ENCODE data around the gene ZNF550. TPM values are rescaled to one million over a fixed set of nuclear protein-coding genes. Genes with fewer than 3 reads are reported as not detected.

ZNF550 gene
- total and polyA plus RNA-seq, 2 donors (not counting 1 experiment from before 2014, with no cell fraction given): 18.0 to 31.1 TPM

DNA sequence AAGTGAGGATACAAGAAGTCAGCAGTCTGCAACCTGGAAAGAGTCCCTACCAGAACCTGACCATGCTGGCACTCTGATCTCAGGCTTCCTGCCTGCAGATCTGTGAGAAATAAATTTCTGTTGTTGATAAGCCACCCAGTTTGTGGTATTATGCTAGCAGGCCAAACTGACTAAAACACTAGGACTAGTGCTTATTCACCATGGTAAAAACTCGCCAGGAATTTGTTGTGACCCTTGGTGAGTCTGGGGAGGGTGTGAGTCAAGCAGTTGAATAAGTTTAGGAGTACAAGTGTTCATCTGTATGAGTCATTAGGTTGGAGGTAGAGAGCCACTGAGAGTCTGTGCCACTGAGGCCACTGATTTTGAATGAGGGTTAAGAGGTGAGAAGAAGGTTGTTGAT, 27.9 kb upstream of the ZNF550 start:
- Histone ChIP-seq H3K79me2 (ENCODE audit: control insufficient read depth, insufficient read depth, low read length) (peaks cover 26% of the 10 kb centered on the region), H3K4me2 (replicated peaks; ENCODE audit: low read depth, low read length, poor library complexity, severe bottlenecking) (no peak overlapping the region), H3K27me3 (replicated peaks in 1 of 4; ENCODE audit: control extremely low read depth in 1 of 4, control insufficient read depth in 3 of 4, insufficient read depth in 4 of 4, low read length in 3 of 4) (no peaks in the 10 kb centered on the region), H3K9ac (ENCODE audit: low read length) (no peak overlapping the region), H3K4me3 (ENCODE audit: control extremely low read depth in 1 of 5, extremely low read depth in 1 of 5, insufficient read depth in 1 of 5, low read depth in 2 of 5, low read length in 4 of 5) (no peak overlapping the region), H3K9me3 (ENCODE audit: control extremely low read depth in 1 of 3, control insufficient read depth in 2 of 3, insufficient read depth in 1 of 3, low read length in 2 of 3) (peaks cover 24 to 73% (median 66%) of the 10 kb centered on the region in 3 donors), H4K20me1 (ENCODE audit: control insufficient read depth, insufficient read depth, low read length, poor library complexity, severe bottlenecking) (no peaks in the 10 kb centered on the region), H3K4me1 (ENCODE audit: control insufficient read depth in 2 of 2, insufficient read depth in 2 of 2, low read length in 2 of 2) (peaks cover 16 to 21% of the 10 kb centered on the region in 2 donors), H3K27ac (ENCODE audit: low read length in 2 of 2) (no peak overlapping the region), H3K36me3 (replicated peaks in 1 of 2; ENCODE audit: control extremely low read depth in 1 of 2, control insufficient read depth in 1 of 2, extremely low read depth in 1 of 2, insufficient read depth in 2 of 2, low read length in 1 of 2) (peaks cover 20 to 43% of the 10 kb centered on the region in 2 experiments), H2AFZ (ENCODE audit: insufficient read depth, low read depth, low read length, poor library complexity, severe bottlenecking) (no peak overlapping the region)
- ChIA-PET CTCF (no interaction called here), POLR2A (interaction anchor here (0.6 kb wide), 1 partner anchor 336 kb away, joined by 6 read pairs; no protein-coding TSS in a partner anchor)
- Mint-ChIP-seq H3K4me3 (no peak overlapping the region), H3K27ac (no peak overlapping the region), H3K27me3 (no peaks in the 10 kb centered on the region), H3K9me3 (ENCODE audit: insufficient read depth) (peaks cover 26% of the 10 kb centered on the region), H3K4me1 (peaks cover 17% of the 10 kb centered on the region)
- TF ChIP-seq EZH2 (IDR thresholded peaks at IDR 0.05; ENCODE audit: borderline replicate concordance, insufficient read depth, low read depth, low read length, poor library complexity, severe bottlenecking): no peak
- TF ChIP-seq, protein P1, sequence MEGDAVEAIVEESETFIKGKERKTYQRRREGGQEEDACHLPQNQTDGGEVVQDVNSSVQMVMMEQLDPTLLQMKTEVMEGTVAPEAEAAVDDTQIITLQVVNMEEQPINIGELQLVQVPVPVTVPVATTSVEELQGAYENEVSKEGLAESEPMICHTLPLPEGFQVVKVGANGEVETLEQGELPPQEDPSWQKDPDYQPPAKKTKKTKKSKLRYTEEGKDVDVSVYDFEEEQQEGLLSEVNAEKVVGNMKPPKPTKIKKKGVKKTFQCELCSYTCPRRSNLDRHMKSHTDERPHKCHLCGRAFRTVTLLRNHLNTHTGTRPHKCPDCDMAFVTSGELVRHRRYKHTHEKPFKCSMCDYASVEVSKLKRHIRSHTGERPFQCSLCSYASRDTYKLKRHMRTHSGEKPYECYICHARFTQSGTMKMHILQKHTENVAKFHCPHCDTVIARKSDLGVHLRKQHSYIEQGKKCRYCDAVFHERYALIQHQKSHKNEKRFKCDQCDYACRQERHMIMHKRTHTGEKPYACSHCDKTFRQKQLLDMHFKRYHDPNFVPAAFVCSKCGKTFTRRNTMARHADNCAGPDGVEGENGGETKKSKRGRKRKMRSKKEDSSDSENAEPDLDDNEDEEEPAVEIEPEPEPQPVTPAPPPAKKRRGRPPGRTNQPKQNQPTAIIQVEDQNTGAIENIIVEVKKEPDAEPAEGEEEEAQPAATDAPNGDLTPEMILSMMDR (IDR thresholded peaks at IDR 0.05): no peak
- ATAC-seq (ENCODE audit: low read depth): no peak
- 100% methylated on average over 1 of the region's 1 CpG for WGBS (ENCODE audit: insufficient coverage)
- intact Hi-C loops (cut with micrococcal nuclease): loop anchor here (10.0 kb wide), 1 partner anchor 567 kb away; the partner anchor contains the start of gene ZNF329
- no peak for DNase-seq

All from B cell (primary cell).